ENCODE measurements around the gene DLL4.

GRCh38 chr15:40956541-40956982 is 27.4 kb downstream of the DLL4 start:
- TF ChIP-seq EZH2 (IDR thresholded peaks at IDR 0.05; ENCODE audit: insufficient read depth, poor library complexity, severe bottlenecking) (no peak), EZH2phosphoT487 (IDR thresholded peaks at IDR 0.05; ENCODE audit: insufficient read depth, low read depth) (no peak)

Measured in GM23248 (cell line).